Measurements from ENCODE around the gene RGL1. TPM values are rescaled to one million over a fixed set of nuclear protein-coding genes. Genes with fewer than 3 reads are reported as not detected.

RGL1 gene
- total and polyA plus RNA-seq, 9 of the 15 experiments (the other 6 are each of a cell fraction or from before 2014, with no cell fraction given): under 0.01 to 0.07 (median 0.04) TPM

DNA sequence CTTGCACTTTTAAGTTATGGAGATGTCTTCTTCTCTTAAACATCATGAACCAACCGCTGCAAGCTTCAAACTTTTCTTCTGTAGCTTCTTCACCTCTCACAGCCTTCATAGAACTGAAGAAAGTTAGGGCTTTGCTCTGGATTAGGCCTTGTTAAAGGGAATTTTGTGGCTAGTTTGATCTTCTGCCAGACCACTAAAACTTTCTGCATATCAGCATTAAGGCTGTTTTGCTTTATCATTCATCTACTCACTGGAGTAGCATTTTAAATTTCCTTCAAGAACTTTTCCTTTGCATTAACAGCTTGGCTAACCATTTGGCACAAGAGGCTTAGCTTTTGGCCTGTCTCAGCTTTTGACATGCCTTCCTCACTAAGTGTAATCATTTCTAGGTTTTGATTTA is 43.0 kb upstream of the RGL1 start:
- FAIRE-seq (no peak), ATAC-seq (no peak), DNase-seq (ENCODE audit: extremely low read depth in 1 of 4, low spot score in 3 of 4) (no peak)
- Histone ChIP-seq H3K79me2 (ENCODE audit: control insufficient read depth, insufficient read depth, low read length) (no peaks in the 10 kb centered on the region), H2AFZ (ENCODE audit: low read depth, low read length) (no peak overlapping the region), H3K36me3 (ENCODE audit: control insufficient read depth, insufficient read depth, low read length) (no peaks in the 10 kb centered on the region), H3K27ac (ENCODE audit: extremely low read depth, low read depth, low read length) (no peak overlapping the region), H3K4me2 (ENCODE audit: insufficient read depth, low read length) (no peak overlapping the region), H4K20me1 (replicated peaks; ENCODE audit: control insufficient read depth, insufficient read depth, low read length) (no peaks in the 10 kb centered on the region), H3K9ac (ENCODE audit: insufficient read depth in 1 of 2, low read depth in 2 of 2, low read length in 2 of 2) (no peak overlapping the region), H3K9me3 (replicated peaks; ENCODE audit: control insufficient read depth, insufficient read depth, low read depth, low read length) (no peaks in the 10 kb centered on the region), H3K4me1 (replicated peaks in 1 of 2; ENCODE audit: control insufficient read depth in 2 of 2, insufficient read depth in 2 of 2, low read length in 2 of 2) (no peaks in the 10 kb centered on the region), H3K9me1 (ENCODE audit: control insufficient read depth, insufficient read depth, low read length) (no peaks in the 10 kb centered on the region), H3K4me3 (no peak overlapping the region), H3K27me3 (ENCODE audit: control insufficient read depth in 2 of 2, insufficient read depth in 2 of 2, low read length in 2 of 2) (no peaks in the 10 kb centered on the region)
- ChIA-PET CTCF (ENCODE audit: low intra/inter-chr PET ratio) (interaction anchor here (0.6 kb wide), 1 partner anchor 300 kb away, joined by 3 read pairs; no protein-coding TSS in a partner anchor), POLR2A (interaction anchor here (1.0 kb wide), 1 partner anchor 11 kb away, joined by 3 read pairs; no protein-coding TSS in a partner anchor)
- in situ Hi-C loops (cut with MboI) (no loop called here), intact Hi-C loops (cut with micrococcal nuclease) (no loop called here)
- no TSS peak for BruUV-seq (replicated peaks)
- WGBS (ENCODE audit: insufficient coverage, low coverage, missing lambda C conversion rate): 0% methylated on average over 1 of the region's 1 CpG
- TF ChIP-seq KHSRP (IDR thresholded peaks at IDR 0.05) (no peak), MAFK (IDR thresholded peaks at IDR 0.05; ENCODE audit: low read length) (no peak), ZNF165 (CRISPR knock-in tag; IDR thresholded peaks at IDR 0.05; ENCODE audit: borderline replicate concordance) (no peak), CBX3 (IDR thresholded peaks at IDR 0.05; ENCODE audit: borderline replicate concordance in 1 of 2, low read length in 2 of 2) (no peak), C11orf30 (IDR thresholded peaks at IDR 0.05; ENCODE audit: low read depth) (no peak), JUND (IDR thresholded peaks at IDR 0.05; ENCODE audit: borderline replicate concordance, low read depth, low read length) (no peak), JUND (tag; IDR thresholded peaks at IDR 0.05; ENCODE audit: borderline replicate concordance, low read depth, low read length) (no peak), FOXJ2 (tag; IDR thresholded peaks at IDR 0.05) (no peak), FIP1L1 (IDR thresholded peaks at IDR 0.05; ENCODE audit: low read depth, low read length, poor library complexity, severe bottlenecking) (no peak), ZNF639 (CRISPR knock-in tag; conservative IDR thresholded peaks at IDR 0.05 in 1 of 2, IDR thresholded peaks at IDR 0.05 in 1 of 2) (no peak), TSHZ1 (CRISPR knock-in tag; IDR thresholded peaks at IDR 0.05) (no peak), HDAC6 (IDR thresholded peaks at IDR 0.05; ENCODE audit: low read depth, low read length) (no peak), ZNF395 (CRISPR knock-in tag; IDR thresholded peaks at IDR 0.05) (no peak), PREB (CRISPR knock-in tag; IDR thresholded peaks at IDR 0.05) (no peak)

All from K562 (cell line).